Endothelial cell of umbilical vein (primary cell): ENCODE data around the gene FARP1. TPM values are rescaled to one million over a fixed set of nuclear protein-coding genes. Genes with fewer than 3 reads are reported as not detected.

Experiments
- BruUV-seq: library from RNA; stranded (reverse); fragments of 400-500 nt; replicated peaks from 2 replicates; lab custom pipeline; 2021; lab: Mats Ljungman, UMichigan
- CTCF ChIA-PET: fragments of 300-600, 350-600 bp; sonication (Branson Sonifier 250); formaldehyde crosslinking; loops from one replicate; lab custom pipeline; 2021; ENCODE audit warnings: antibody characterized with exemption, inconsistent platforms; lab: Charles Lee
- POLR2A ChIA-PET: fragments of 300-600, 350-600 bp; sonication (Branson Sonifier 250); formaldehyde crosslinking; loops from one replicate; lab custom pipeline; 2021; ENCODE audit warnings: antibody characterized with exemption, inconsistent platforms; lab: Charles Lee
- DNase-seq: peaks from one replicate; pipeline ENCODE4 v3.0.0-alpha.2; 2011; ENCODE audit warnings: low read depth, low spot score
- FAIRE-seq: peaks from 2 replicates; lab custom pipeline; 2011; peaks lifted over from hg19 to GRCh38; lab: Jason Lieb, UNC
- H2AFZ ChIP-seq: 2 replicates; pipeline ENCODE4 v1.6.0; 2012; ENCODE audit warnings: low read depth, low read length, control low read depth, inconsistent platforms
- H3K27ac ChIP-seq: 2 replicates; pipeline ENCODE4 v1.5.1; 2011; ENCODE audit warnings: low read depth, mild to moderate bottlenecking, control low read depth, low read length, moderate library complexity; ENCODE audit not compliant: insufficient read depth
- H3K27me3 ChIP-seq, 2 experiments: 2 replicates each; pipeline versions ENCODE4 v1.6.0 to v1.6.1; 2011; ENCODE audit warnings: low read length in 2 of 2, mixed read lengths in 1 of 2; ENCODE audit not compliant: control insufficient read depth in 2 of 2, insufficient read depth in 2 of 2
- H3K36me3 ChIP-seq, 2 experiments: 2 replicates in 1 of 2; 3 replicates in 1 of 2; pipeline ENCODE4 v1.5.1; 2011; ENCODE audit warnings: low read length in 2 of 2, mild to moderate bottlenecking in 1 of 2, moderate library complexity in 1 of 2; ENCODE audit not compliant: control insufficient read depth in 2 of 2, insufficient read depth in 2 of 2; ENCODE audit errors: extremely low read depth in 1 of 2
- H3K4me1 ChIP-seq: 3 replicates; pipeline ENCODE4 v1.5.1; 2011; ENCODE audit warnings: mild to moderate bottlenecking, low read length; ENCODE audit not compliant: control insufficient read depth, insufficient read depth; ENCODE audit errors: extremely low read depth
- H3K4me2 ChIP-seq: 2 replicates; pipeline ENCODE4 v1.6.1; 2011; ENCODE audit warnings: low read length, control low read depth, mixed read lengths; ENCODE audit not compliant: insufficient read depth
- H3K4me3 ChIP-seq, 3 experiments: fragments of 200-600 bp in 1 of 3; sonication (generic), shearing (Covaris generic) in 1 of 3; replicated peaks in 1 of 3; 2 replicates each; pipeline ENCODE4 v1.5.1; 2011 to 2016; ENCODE audit warnings: control low read depth in 3 of 3, low read length in 3 of 3, mild to moderate bottlenecking in 2 of 3, inconsistent platforms in 1 of 3, low read depth in 1 of 3, moderate library complexity in 1 of 3; ENCODE audit not compliant: insufficient read depth in 1 of 3
- H3K79me2 ChIP-seq: 2 replicates; pipeline ENCODE4 v1.6.0; 2012; ENCODE audit warnings: low read length, inconsistent platforms; ENCODE audit not compliant: control insufficient read depth, insufficient read depth
- H3K9ac ChIP-seq: replicated peaks from 2 replicates; pipeline ENCODE3; 2011; ENCODE audit warnings: low read length, control low read depth; ENCODE audit not compliant: insufficient read depth; ENCODE audit errors: extremely low read depth
- H3K9me1 ChIP-seq: replicated peaks from 3 replicates; pipeline ENCODE4 v1.6.0; 2011; ENCODE audit warnings: mild to moderate bottlenecking, low read length; ENCODE audit not compliant: control insufficient read depth, insufficient read depth; ENCODE audit errors: extremely low read depth
- H3K9me3 ChIP-seq: replicated peaks from 2 replicates; pipeline ENCODE4 v1.5.1; 2012; ENCODE audit warnings: low read length, inconsistent platforms; ENCODE audit not compliant: control insufficient read depth, insufficient read depth
- H4K20me1 ChIP-seq: replicated peaks from 2 replicates; pipeline ENCODE3; 2011; ENCODE audit warnings: mild to moderate bottlenecking, low read length; ENCODE audit not compliant: control insufficient read depth, insufficient read depth; ENCODE audit errors: extremely low read depth
- CTCF ChIP-seq, 2 donors: IDR thresholded peaks; 1 replicate in 1 of 2; 2 replicates in 1 of 2; pipeline ENCODE4 v1.5.1; 2011; ENCODE audit warnings: low read length in 2 of 2, mild to moderate bottlenecking in 2 of 2, moderate library complexity in 2 of 2, control low read depth in 1 of 2, inconsistent platforms in 1 of 2, low read depth in 1 of 2; ENCODE audit not compliant: insufficient read depth in 1 of 2; ENCODE audit errors: extremely low read depth in 1 of 2
- EZH2 ChIP-seq: IDR thresholded peaks from 2 replicates; pipeline ENCODE4 v1.6.1; 2012; ENCODE audit warnings: borderline replicate concordance, low read depth, mild to moderate bottlenecking, moderate library complexity, low read length, inconsistent platforms; ENCODE audit not compliant: severe bottlenecking
- FOS ChIP-seq: IDR thresholded peaks from 2 replicates; pipeline ENCODE4 v1.6.1; 2011; ENCODE audit warnings: mild to moderate bottlenecking, low read length, moderate library complexity, borderline replicate concordance; ENCODE audit not compliant: insufficient read depth
- GATA2 ChIP-seq: IDR thresholded peaks from 2 replicates; pipeline ENCODE4 v1.7.0; 2011; ENCODE audit warnings: low read depth, mild to moderate bottlenecking, moderate library complexity, mixed read lengths, low read length; ENCODE audit not compliant: insufficient read length, insufficient read depth
- JUN ChIP-seq: IDR thresholded peaks from 2 replicates; pipeline ENCODE4 v1.6.1; 2011; ENCODE audit warnings: borderline replicate concordance, low read depth; ENCODE audit not compliant: insufficient read length, insufficient read depth
- MAX ChIP-seq: IDR thresholded peaks from 2 replicates; pipeline ENCODE4 v1.6.1; 2011; ENCODE audit not compliant: insufficient read depth, insufficient read length
- MYC ChIP-seq: IDR thresholded peaks from one replicate; pipeline ENCODE4 v1.6.1; 2011; ENCODE audit warnings: mild to moderate bottlenecking, low read depth, low read length
- POLR2A ChIP-seq: IDR thresholded peaks from 2 replicates; pipeline ENCODE4 v1.6.1; 2012; ENCODE audit warnings: low read depth, mild to moderate bottlenecking, control low read depth, low read length
- POLR2AphosphoS5 ChIP-seq: IDR thresholded peaks from 2 replicates; pipeline ENCODE4 v1.6.1; 2012; ENCODE audit warnings: low read depth, mild to moderate bottlenecking, control low read depth, low read length, moderate library complexity; ENCODE audit not compliant: insufficient read depth
- dilution Hi-C: fragments of 300-500 bp; cut with MboI; formaldehyde crosslinking; loops from one replicate; pipeline ENCODE4 v1.15.0; 2019; ENCODE audit warnings: low sequenced_read_pairs; ENCODE audit not compliant: extremely low pct_ligation_motif_present
- intact Hi-C: fragments of 100-400 bp; cut with micrococcal nuclease; formaldehyde crosslinking; loops from one replicate; pipeline ENCODE4 v1.10.0; 2022
- polyA plus RNA-seq, 4 experiments: library from polyadenylated mRNA; depleted of rRNA in 3 of 4; stranded (reverse) in 3 of 4; unstranded in 1 of 4; fragments of >200 nt; gene quantifications; 2 replicates each; pipeline versions ENCODE4 v1.2.1 to v1.2.3, GENCODE V29; 2011 to 2012; ENCODE audit warnings: missing spikeins in 1 of 4
- total RNA-seq: library from RNA; stranded (reverse); gene quantifications from 2 replicates; pipeline ENCODE4 v1.2.3, GENCODE V29; 2021

The FARP1 gene
- total and polyA plus RNA-seq, 2 donors (not counting 3 experiments of a cell fraction or from before 2014, with no cell fraction given): 19.0 to 77.7 TPM

GRCh38 chr13:98478189-98479129, 335.6 kb downstream of the FARP1 start:
- H3K9me3 ChIP-seq: no peaks in the 10 kb centered on the region
- H4K20me1 ChIP-seq: no peaks in the 10 kb centered on the region
- H3K9ac ChIP-seq: no peak overlapping the region
- ChIA-PET CTCF (interaction anchor here (1.4 to 1.5 kb wide), 2 partner anchors 17 to 119 kb away, joined by 3 to 4 read pairs; no protein-coding TSS in a partner anchor), POLR2A (no interaction called here)
- no peak overlapping the region for H2AFZ ChIP-seq
- H3K4me3 ChIP-seq: no peak overlapping the region
- no peak for TF ChIP-seq POLR2A
- TF ChIP-seq CTCF (IDR thresholded peaks at IDR 0.05; ENCODE audit: extremely low read depth in 1 of 2, insufficient read depth in 1 of 2, low read depth in 1 of 2, low read length in 2 of 2): no peak
- TF ChIP-seq GATA2: no peak
- TF ChIP-seq FOS: no peak
- TF ChIP-seq POLR2AphosphoS5: no peak
- TF ChIP-seq MAX: no peak
- TF ChIP-seq EZH2: no peak
- no peak for TF ChIP-seq MYC
- TF ChIP-seq JUN: no peak
- peak; percentile 24 for DNase-seq
- H3K27me3 ChIP-seq: no peaks in the 10 kb centered on the region
- H3K4me1 ChIP-seq: peaks cover 47% of the 10 kb centered on the region
- no TSS peak for BruUV-seq
- H3K4me2 ChIP-seq: no peak overlapping the region
- intact Hi-C loops: no loop called here
- peaks cover 66% of the 10 kb centered on the region for H3K79me2 ChIP-seq
- H3K27ac ChIP-seq: peak overlapping the region; percentile 91
- H3K9me1 ChIP-seq: no peaks in the 10 kb centered on the region
- FAIRE-seq: peak; percentile 46
- dilution Hi-C loops: no loop called here
- H3K36me3 ChIP-seq: peaks cover 0 to 10% of the 10 kb centered on the region in 2 experiments
